ENCODE measurements around the gene SERTAD2. TPM values are rescaled to one million over a fixed set of nuclear protein-coding genes. Genes with fewer than 3 reads are reported as not detected.

The SERTAD2 gene
- total RNA-seq, 4 donors from 2014 or later, result 5.4 to 22.1 (median 13.2) TPM

DNA sequence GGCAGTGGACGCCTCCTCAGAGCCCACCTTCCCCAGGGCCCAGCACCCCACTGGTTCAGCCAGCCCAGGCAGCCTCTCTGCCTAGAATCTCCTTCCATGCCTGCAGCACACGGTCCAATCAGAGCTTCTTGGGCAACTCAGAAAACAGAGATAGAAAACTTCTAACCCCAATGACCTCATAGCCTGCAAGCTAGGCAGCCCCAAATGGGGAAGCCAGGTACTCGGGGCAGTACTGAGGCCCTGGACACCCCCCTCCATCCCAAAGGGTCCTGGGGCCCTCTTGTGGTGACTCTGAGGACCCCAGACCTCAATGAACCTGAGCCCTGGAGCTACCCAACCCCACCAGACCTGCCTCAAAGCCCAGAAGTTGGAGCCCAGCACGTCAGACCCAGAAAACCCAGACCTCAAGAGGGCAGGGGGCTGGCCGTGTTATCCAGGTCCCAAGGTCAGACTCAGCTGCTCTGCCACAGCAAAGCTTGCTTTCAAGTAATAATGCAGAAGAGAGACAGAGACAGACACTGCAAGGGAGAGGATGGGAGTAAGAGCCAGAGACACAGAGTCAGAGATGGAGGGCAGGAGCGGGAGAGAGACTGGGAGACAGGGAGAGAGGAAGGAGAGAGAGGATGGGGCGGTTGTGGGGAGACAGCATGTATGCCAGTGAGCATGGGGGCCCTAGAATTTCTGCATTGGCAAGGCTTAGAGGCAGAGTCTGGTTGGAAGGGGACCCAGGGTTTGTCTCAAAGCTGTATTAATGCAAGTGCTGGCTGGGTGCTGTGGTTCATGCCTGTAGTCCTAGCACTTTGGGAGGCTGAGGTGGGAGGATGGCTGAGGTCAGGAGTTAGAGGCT, 28.2 kb downstream of the SERTAD2 start:
- no peaks in the 10 kb centered on the region for H3K9me3 ChIP-seq
- H3K27me3 ChIP-seq, result no peaks in the 10 kb centered on the region
- no peak overlapping the region for H3K27ac ChIP-seq
- intact Hi-C loops (cut with DNase I; ENCODE audit: low total_unique reads) (no loop called here), in situ Hi-C loops (cut with MboI; ENCODE audit: low pct_ligation_motif_present in 1 of 4, low pct_unique_long_range_greater_than_20kb in 1 of 4, low sequenced_read_pairs in 3 of 4) (loop anchor here in 1 of 4 donors (25.0 kb wide), 1 partner anchor 412 kb away; no protein-coding TSS in a partner anchor)
- no peaks in the 10 kb centered on the region for H3K36me3 ChIP-seq
- peaks cover 0 to 11% (median 4%) of the 10 kb centered on the region in 4 donors for H3K4me1 ChIP-seq
- no peak overlapping the region for H3K4me3 ChIP-seq
- 87 to 89% methylated on average over 3 to 6 of the region's 7 CpGs for WGBS, 2 donors (ENCODE audit: low coverage in 1 of 2)
- DNase-seq, result no peak
- no peak for TF ChIP-seq POLR2AphosphoS5 (IDR thresholded peaks at IDR 0.05)
- TF ChIP-seq EP300 (IDR thresholded peaks at IDR 0.05; ENCODE audit: low read depth), result no peak
- TF ChIP-seq, protein P1, sequence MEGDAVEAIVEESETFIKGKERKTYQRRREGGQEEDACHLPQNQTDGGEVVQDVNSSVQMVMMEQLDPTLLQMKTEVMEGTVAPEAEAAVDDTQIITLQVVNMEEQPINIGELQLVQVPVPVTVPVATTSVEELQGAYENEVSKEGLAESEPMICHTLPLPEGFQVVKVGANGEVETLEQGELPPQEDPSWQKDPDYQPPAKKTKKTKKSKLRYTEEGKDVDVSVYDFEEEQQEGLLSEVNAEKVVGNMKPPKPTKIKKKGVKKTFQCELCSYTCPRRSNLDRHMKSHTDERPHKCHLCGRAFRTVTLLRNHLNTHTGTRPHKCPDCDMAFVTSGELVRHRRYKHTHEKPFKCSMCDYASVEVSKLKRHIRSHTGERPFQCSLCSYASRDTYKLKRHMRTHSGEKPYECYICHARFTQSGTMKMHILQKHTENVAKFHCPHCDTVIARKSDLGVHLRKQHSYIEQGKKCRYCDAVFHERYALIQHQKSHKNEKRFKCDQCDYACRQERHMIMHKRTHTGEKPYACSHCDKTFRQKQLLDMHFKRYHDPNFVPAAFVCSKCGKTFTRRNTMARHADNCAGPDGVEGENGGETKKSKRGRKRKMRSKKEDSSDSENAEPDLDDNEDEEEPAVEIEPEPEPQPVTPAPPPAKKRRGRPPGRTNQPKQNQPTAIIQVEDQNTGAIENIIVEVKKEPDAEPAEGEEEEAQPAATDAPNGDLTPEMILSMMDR (IDR thresholded peaks at IDR 0.05), result no peak
- no peak for TF ChIP-seq POLR2A (IDR thresholded peaks at IDR 0.05)

DNA sequence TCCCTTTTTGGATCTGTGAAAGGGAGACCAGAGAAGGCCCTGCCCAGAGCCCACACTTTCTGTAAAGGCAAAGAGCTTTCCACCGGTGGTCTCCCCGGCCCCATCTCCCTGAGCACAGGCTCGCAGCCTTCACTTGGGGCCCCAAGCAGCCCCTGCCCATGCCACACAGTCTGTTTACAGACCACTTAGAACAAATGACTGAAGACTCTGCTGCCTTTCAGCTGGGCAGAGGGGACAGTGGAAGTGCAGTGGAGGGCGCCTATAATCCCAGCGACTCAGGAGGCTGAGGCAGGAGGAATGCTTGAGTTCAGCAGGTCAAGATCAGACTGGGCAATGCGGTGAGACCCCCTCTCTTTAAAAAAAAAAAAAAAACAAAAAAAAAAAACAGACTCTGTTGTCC, 28.9 kb downstream of the SERTAD2 start:
- Histone ChIP-seq H3K27ac (no peak overlapping the region), H3K4me1 (peaks cover 0 to 11% (median 4%) of the 10 kb centered on the region in 4 donors), H3K4me3 (no peak overlapping the region), H3K9me3 (no peaks in the 10 kb centered on the region), H3K27me3 (no peaks in the 10 kb centered on the region), H3K36me3 (no peaks in the 10 kb centered on the region)
- TF ChIP-seq, protein P1 (IDR thresholded peaks at IDR 0.05), result no peak
- TF ChIP-seq POLR2A (IDR thresholded peaks at IDR 0.05) (no peak), POLR2AphosphoS5 (IDR thresholded peaks at IDR 0.05) (no peak), EP300 (IDR thresholded peaks at IDR 0.05; ENCODE audit: low read depth) (no peak)
- DNase-seq, result no peak
- 93% methylated on average over 6 of the region's 6 CpGs; no CpG with 5 or more reads in 1 of the 2 donors for WGBS, 2 donors (ENCODE audit: low coverage in 1 of 2)
- intact Hi-C loops (cut with DNase I; ENCODE audit: low total_unique reads) (no loop called here), in situ Hi-C loops (cut with MboI; ENCODE audit: low pct_ligation_motif_present in 1 of 4, low pct_unique_long_range_greater_than_20kb in 1 of 4, low sequenced_read_pairs in 3 of 4) (loop anchor here in 1 of 4 donors (25.0 kb wide), 1 partner anchor 412 kb away; no protein-coding TSS in a partner anchor)

DNA sequence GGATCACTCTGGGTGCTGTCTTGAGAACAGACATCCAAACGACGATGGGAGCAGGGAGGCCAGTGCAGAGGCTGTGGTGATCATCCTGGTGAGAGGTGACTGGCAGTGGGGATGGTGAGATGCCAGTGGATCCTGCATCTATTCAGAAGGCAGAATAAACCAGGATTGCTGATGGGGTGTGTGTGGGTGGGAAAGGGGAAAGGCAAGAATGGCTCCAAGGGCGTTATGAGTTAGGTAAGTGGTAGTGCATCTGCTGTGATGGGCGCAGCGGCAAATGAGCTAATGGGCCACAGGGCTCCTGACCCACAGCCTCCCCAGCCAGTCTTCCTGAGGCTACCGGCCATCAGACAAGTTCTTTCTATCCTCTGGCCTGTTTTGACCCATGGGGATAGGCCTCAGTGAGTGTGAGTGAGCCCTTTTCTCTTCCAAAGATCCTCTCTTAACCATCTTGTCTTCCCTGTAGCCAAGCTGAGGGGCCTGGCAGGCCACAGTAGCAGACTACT, 29.6 kb downstream of the SERTAD2 start:
- no peaks in the 10 kb centered on the region for H3K27me3 ChIP-seq
- H3K27ac ChIP-seq, result no peak overlapping the region
- 82 to 85% methylated on average over 2 to 6 of the region's 6 CpGs for WGBS, 2 donors (ENCODE audit: low coverage in 1 of 2)
- no peak overlapping the region for H3K4me3 ChIP-seq
- DNase-seq, result no peak
- no peaks in the 10 kb centered on the region for H3K9me3 ChIP-seq
- in situ Hi-C loops (cut with MboI; ENCODE audit: low pct_ligation_motif_present in 1 of 4, low pct_unique_long_range_greater_than_20kb in 1 of 4, low sequenced_read_pairs in 3 of 4), result no loop called here
- peaks cover 0 to 11% (median 4%) of the 10 kb centered on the region in 4 donors for H3K4me1 ChIP-seq
- intact Hi-C loops (cut with DNase I; ENCODE audit: low total_unique reads), result no loop called here
- no peaks in the 10 kb centered on the region for H3K36me3 ChIP-seq
- TF ChIP-seq POLR2A (IDR thresholded peaks at IDR 0.05) (no peak), EP300 (IDR thresholded peaks at IDR 0.05; ENCODE audit: low read depth) (no peak), POLR2AphosphoS5 (IDR thresholded peaks at IDR 0.05) (no peak)
- TF ChIP-seq, protein P1 (IDR thresholded peaks at IDR 0.05), result no peak

DNA sequence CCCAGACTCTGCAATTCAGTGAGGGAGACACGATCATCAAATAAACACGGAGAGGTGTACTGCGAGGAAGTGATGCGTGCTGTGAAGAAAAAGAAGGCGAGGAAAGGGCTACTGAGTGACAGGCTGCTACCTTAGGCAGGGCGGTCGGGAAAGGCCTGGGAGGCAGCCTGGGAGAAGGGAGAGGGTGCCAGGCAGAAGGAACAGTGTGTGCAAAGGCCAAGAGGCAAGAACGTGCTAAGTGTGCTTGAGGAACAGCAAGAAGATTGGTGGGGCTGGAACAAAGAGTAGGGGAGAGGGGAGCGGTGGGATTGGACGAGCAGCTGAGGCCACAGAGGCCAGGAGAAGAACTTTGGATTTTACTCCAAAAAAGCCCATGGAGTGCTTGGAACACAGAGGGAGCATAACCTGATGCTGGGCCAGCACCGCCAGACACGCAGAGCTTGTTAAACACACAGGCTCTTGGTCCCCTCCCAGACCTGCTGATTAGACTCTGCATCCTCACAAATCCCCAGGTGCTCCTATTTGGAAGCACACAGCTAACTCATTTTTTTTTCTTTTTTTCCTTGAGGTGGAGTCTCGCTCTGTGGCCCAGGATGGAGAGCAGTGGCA, 30.4 kb downstream of the SERTAD2 start:
- Histone ChIP-seq H3K9me3 (no peaks in the 10 kb centered on the region), H3K4me1 (peaks cover 0 to 11% (median 4%) of the 10 kb centered on the region in 4 donors), H3K36me3 (no peaks in the 10 kb centered on the region), H3K4me3 (no peak overlapping the region), H3K27ac (no peak overlapping the region), H3K27me3 (no peaks in the 10 kb centered on the region)
- DNase-seq, result no peak
- no peak for TF ChIP-seq POLR2A (IDR thresholded peaks at IDR 0.05)
- no peak for TF ChIP-seq POLR2AphosphoS5 (IDR thresholded peaks at IDR 0.05)
- TF ChIP-seq EP300 (IDR thresholded peaks at IDR 0.05; ENCODE audit: low read depth), result no peak
- TF ChIP-seq, protein P1 (IDR thresholded peaks at IDR 0.05), result no peak
- in situ Hi-C loops (cut with MboI; ENCODE audit: low pct_ligation_motif_present in 1 of 4, low pct_unique_long_range_greater_than_20kb in 1 of 4, low sequenced_read_pairs in 3 of 4), result no loop called here
- intact Hi-C loops (cut with DNase I; ENCODE audit: low total_unique reads), result no loop called here
- 86 to 89% methylated on average over 7 to 13 of the region's 13 CpGs for WGBS, 2 donors (ENCODE audit: low coverage in 1 of 2)

Measured in transverse colon (tissue), 4 donors.